Left ventricle myocardium inferior (tissue), 1 donor: ENCODE data around the gene ACADVL. TPM values are rescaled to one million over a fixed set of nuclear protein-coding genes. Genes with fewer than 3 reads are reported as not detected.

Experiments
- DNase-seq: peaks from one replicate; pipeline ENCODE4 v3.0.0-alpha.2; 2020
- H3K27ac ChIP-seq: fragments of 200-600 bp; replicated peaks from 2 replicates; pipeline ENCODE4 v1.8.0; 2021
- H3K27me3 ChIP-seq: fragments of 200-600 bp; 2 replicates; pipeline ENCODE4 v1.8.0; 2021; ENCODE audit warnings: low read depth
- H3K36me3 ChIP-seq: fragments of 200-600 bp; 2 replicates; pipeline ENCODE4 v1.8.0; 2021
- H3K4me1 ChIP-seq: fragments of 200-600 bp; 2 replicates; pipeline ENCODE4 v1.8.0; 2021
- H3K4me3 ChIP-seq: fragments of 200-600 bp; 2 replicates; pipeline ENCODE4 v1.8.0; 2021; ENCODE audit warnings: mild to moderate bottlenecking, moderate library complexity
- H3K9me3 ChIP-seq: fragments of 200-600 bp; replicated peaks from 2 replicates; pipeline ENCODE4 v1.8.0; 2021
- CTCF ChIP-seq: fragments of 200-600 bp; IDR thresholded peaks from 2 replicates; pipeline ENCODE4 v1.8.0; 2021; ENCODE audit warnings: antibody characterized with exemption, mild to moderate bottlenecking, borderline replicate concordance
- intact Hi-C: fragments of 100-400 bp; cut with micrococcal nuclease; formaldehyde crosslinking; loops from one replicate; pipeline ENCODE4 v1.11.0; 2022
- total RNA-seq: library from RNA; stranded (reverse); fragmentation: NEBNext Ultra II Directional; extraction: Animal tissue kit (Norgen Biotek cat#: 25700); gene quantifications from one replicate; pipeline ENCODE4 v1.2.1, GENCODE V29; 2021
- donor health status: DM: no; HTN: yes; CAD: no; lungs with severe emphysema.

ACADVL gene
- total RNA-seq, 1 donor from 2014 or later: 1,845 TPM

GRCh38 chr17:7236808-7237207 is 17.1 kb downstream of the ACADVL start:
- H3K4me1 ChIP-seq: peaks cover 85% of the 10 kb centered on the region
- peaks cover 33% of the 10 kb centered on the region for H3K36me3 ChIP-seq
- no peaks in the 10 kb centered on the region for H3K9me3 ChIP-seq
- TF ChIP-seq CTCF: no peak
- peak overlapping the region; percentile 97 for H3K4me3 ChIP-seq
- intact Hi-C loops: no loop called here
- no peaks in the 10 kb centered on the region for H3K27me3 ChIP-seq
- peak overlapping the region; percentile 99 for H3K27ac ChIP-seq
- DNase-seq: no peak

GRCh38 chr17:7237266-7237760 is 17.6 kb downstream of the ACADVL start:
- Histone ChIP-seq H3K27ac (peak overlapping the region; percentile 99), H3K4me3 (peak overlapping the region; percentile 97), H3K27me3 (no peaks in the 10 kb centered on the region), H3K36me3 (peaks cover 33% of the 10 kb centered on the region), H3K4me1 (peaks cover 83% of the 10 kb centered on the region), H3K9me3 (no peaks in the 10 kb centered on the region)
- DNase-seq: no peak
- intact Hi-C loops: no loop called here
- no peak for TF ChIP-seq CTCF

GRCh38 chr17:7237761-7238419 is 18.2 kb downstream of the ACADVL start:
- Histone ChIP-seq H3K27me3 (no peaks in the 10 kb centered on the region), H3K4me3 (peak overlapping the region; percentile 97), H3K27ac (peak overlapping the region; percentile 99), H3K36me3 (peaks cover 33% of the 10 kb centered on the region), H3K4me1 (peaks cover 77% of the 10 kb centered on the region), H3K9me3 (no peaks in the 10 kb centered on the region)
- no peak for TF ChIP-seq CTCF
- intact Hi-C loops: no loop called here
- DNase-seq: peak; percentile 84

- intact Hi-C loops: no loop called here
- Histone ChIP-seq H3K9me3 (no peaks in the 10 kb centered on the region), H3K4me1 (peaks cover 76% of the 10 kb centered on the region)
Observed at GRCh38 chr17:7238420-7239090, 18.8 kb downstream of the ACADVL start.

More at GRCh38 chr17:7238420-7239090, 18.8 kb downstream of the ACADVL start:
- TF ChIP-seq CTCF: no peak
- peak overlapping the region; percentile 97 for H3K4me3 ChIP-seq
- peak overlapping the region; percentile 99 for H3K27ac ChIP-seq
- H3K36me3 ChIP-seq: peaks cover 33% of the 10 kb centered on the region
- no peak for DNase-seq
- no peaks in the 10 kb centered on the region for H3K27me3 ChIP-seq
